NCI-H1048 (cell line): ENCODE measurements around the gene AFTPH.

Experiments
- DNase-seq: peaks from one replicate; lab custom pipeline; 2025; lab: John Stamatoyannopoulos, UW

The AFTPH gene

DNA sequence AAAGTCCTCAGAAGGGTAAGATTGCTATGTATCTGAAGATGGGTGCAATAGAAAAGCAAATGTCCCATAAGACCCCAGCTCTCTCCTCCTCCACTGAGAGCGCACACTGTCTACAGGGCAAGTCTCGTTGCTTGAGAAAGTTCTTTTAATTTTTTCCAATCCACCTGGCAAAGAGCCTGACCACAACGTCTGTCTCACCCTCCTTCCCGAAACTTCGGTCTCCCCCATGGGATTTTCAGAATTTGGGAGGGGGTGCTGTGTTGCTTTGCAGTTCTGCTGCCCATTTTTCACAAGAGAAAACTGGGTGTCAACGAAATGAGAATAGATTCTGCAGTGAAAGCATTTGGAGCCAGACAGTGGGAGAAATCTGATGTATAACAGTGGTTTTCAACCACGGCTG lies 89.1 kb downstream of the AFTPH start:
- no peak for DNase-seq

DNA sequence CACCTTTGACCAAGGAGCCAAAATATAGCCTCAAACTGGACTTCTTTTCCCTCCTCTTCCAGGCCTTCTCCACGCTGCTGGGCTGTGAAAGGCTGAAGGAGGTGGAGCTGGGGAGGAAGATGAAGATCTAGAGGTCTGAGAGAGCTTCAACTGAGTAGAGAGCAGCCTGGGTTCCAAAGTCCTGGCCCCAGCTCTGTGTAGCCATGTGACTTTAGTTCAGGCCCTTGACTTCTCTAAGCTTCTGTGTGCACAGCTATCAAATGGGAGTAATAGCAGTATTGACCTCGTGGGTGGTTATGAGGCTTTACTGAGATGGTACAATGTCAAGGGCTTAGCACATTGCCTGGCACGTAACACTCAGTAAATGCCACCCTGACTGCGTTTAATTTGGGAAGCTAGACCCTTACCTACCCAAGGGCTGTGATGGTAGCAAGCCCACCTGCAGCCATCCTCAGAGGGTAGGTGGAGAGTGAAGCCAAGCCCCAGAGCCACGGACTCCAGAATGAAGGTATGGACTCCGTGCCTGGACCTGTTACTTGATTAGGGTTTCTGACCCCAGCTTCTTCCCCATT lies 91.2 kb downstream of the AFTPH start:
- DNase-seq = no peak

GRCh38 chr2:64615844-64616536 lies 91.9 kb downstream of the AFTPH start:
- no peak for DNase-seq

DNA sequence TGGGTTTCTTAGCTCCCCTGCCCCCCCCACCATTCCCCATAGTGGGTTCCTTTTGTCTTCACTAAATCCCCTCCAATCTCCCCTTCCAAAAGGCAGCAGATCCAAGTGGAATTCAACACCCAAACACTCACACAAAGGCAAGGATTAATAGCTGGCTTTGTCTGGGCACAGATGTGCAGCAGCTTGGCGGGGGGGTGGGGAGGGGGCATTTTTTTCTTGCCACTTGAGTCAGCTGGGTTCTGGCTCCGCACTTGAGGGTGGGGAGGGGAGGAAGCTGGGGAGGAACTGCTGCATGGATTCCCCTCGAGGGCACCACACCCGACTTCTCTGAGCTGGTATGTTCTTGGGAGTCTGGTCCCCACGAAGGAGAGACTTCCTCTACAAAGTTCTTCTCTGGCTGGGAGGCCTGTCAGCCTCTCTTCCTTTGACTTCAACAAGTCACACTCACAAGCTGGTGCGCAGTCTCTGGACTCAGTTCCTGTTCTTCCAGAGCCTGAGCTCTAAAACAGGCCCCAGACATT lies 93.6 kb downstream of the AFTPH start:
- DNase-seq = no peak

GRCh38 chr2:64620661-64621060 lies 96.5 kb downstream of the AFTPH start:
- no peak for DNase-seq

DNA sequence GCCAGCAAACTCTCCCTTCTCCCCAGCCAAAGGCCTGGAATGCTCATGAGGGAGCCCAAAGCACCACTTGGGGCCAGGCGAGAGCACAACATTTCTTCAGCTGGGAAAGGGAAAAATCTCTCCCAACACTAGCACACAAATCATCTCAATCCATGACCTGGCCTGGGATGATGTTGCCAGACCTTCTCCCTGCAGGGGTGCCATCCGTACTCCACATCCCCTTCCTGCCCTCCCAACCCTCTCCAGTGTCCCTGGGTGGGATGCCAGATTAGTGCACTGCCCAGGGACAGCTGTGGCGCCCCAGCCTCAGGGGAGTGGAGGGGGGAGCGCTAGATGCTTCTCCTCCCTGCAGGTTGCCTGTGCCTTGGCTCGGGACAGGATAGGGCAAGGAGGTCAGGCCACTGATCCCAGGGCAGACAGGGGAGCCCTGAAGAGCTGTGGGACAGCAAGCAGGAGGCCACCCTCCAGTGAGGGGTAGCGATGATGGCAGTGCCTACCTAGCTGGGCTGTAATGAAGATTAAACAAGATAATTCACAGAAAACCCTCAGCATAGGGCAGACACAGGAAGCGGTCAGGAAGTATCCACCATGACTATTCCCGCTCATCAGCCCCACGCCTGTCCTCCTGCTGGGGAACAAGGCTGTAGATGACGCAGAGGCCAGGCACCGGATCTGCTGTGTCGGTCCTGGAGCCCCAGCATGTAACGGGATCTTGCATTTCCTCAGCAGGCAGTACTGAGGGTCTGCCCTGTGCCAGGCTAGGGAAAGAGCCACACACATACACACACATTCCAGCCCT lies 98.5 kb downstream of the AFTPH start:
- no peak for DNase-seq

- DNase-seq = no peak
Measured at GRCh38 chr2:64623242-64623850, 99.2 kb downstream of the AFTPH start.

DNA sequence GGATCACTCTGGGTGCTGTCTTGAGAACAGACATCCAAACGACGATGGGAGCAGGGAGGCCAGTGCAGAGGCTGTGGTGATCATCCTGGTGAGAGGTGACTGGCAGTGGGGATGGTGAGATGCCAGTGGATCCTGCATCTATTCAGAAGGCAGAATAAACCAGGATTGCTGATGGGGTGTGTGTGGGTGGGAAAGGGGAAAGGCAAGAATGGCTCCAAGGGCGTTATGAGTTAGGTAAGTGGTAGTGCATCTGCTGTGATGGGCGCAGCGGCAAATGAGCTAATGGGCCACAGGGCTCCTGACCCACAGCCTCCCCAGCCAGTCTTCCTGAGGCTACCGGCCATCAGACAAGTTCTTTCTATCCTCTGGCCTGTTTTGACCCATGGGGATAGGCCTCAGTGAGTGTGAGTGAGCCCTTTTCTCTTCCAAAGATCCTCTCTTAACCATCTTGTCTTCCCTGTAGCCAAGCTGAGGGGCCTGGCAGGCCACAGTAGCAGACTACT lies 100.0 kb downstream of the AFTPH start:
- no peak for DNase-seq

- DNase-seq = no peak
Measured at GRCh38 chr2:64624862-64625261, 100.7 kb downstream of the AFTPH start.

- DNase-seq = no peak
Measured at GRCh38 chr2:64625299-64626145, 101.4 kb downstream of the AFTPH start.

DNA sequence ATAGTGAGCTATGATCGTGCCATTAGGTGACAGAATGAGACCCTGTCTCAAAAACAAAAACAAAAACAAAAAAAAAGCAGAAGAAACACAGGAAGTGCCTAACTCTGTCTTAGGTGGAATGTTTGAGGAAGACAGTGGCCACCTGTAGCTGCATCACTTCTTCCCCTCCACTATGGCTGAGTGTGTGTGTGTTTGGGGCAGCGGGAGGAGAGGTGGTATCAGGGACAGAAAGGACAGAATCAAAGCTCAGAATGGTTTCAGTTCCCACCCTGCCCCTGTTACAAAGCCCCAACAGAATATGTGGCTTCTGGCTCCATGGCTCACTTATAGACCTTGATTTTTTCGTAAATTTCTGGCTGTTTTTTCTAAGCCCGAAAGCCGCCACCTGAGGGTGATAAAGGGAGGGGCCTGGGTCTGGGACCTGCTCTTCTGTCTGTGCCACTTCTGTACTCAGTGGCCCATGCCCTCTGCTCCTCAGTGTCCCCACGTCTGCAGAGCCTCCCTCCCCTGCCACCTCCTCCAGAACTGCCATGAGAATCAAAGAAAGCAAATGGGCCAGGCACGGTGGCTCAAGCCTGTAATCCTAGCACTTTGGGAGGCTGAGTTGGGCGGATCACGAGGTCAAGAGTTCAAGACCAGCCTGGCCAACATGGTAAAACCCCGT lies 102.2 kb downstream of the AFTPH start:
- DNase-seq = no peak

DNA sequence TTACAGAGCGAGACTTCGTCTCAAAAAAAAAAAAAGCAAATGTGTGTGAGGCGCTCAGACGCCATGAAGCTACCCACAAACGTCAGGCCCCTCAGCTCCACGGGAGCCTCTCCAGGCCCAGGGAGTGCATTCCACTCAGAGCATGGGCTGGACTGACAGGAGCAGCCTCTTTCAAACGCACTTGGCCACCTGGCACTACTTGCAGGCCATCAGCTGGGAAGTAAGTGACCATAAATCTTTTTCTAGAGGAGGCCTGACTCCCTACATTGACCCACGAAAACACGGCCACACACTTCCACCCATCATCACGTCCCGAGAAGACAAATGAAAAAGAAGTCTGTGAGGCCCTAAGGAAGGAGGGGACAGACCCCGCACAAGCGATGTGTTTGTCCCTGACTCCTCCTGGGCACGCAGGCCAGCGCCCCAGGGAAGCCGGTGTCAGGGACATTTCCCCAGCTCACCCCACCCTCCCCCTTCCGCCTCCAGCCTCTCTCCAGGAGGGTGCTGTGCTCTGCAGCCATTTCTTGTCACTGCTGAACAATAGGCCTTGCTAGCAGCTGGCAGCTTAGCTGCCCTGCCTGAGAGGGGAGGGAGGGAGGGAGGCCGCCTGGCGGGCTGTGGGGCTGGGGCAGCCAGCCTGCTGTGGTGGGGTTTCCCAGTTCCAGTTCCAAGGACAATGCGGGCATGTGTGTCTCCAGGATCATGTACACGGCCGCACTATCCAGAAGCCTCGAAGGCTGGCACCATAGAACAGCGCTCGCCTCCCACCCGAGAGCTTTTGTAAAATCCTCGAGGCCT lies 103.0 kb downstream of the AFTPH start:
- no peak for DNase-seq

- no peak for DNase-seq
Measured at GRCh38 chr2:64627860-64628841, 104.0 kb downstream of the AFTPH start.

DNA sequence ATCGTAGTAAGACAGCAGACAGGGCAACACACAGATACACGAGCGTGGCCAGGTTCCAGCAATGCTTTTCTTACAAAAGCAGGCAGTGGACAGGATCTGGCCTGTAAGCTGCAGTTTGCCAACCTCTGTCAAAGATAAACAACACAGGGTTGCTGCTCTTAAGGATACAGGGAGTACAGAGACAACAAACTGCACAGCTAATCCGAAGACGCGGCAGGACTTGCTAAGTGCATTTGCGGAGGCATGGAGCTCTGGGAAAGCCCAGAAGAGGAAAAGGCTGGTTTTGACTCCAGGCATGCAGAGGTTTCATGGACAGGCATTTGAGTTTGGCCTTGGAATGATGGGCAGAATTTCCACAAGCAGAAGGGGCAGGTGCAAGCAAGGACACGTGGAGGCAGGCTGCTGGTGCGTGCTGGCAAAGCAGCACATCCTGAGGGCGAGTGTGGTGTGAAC lies 105.2 kb downstream of the AFTPH start:
- DNase-seq = no peak

DNA sequence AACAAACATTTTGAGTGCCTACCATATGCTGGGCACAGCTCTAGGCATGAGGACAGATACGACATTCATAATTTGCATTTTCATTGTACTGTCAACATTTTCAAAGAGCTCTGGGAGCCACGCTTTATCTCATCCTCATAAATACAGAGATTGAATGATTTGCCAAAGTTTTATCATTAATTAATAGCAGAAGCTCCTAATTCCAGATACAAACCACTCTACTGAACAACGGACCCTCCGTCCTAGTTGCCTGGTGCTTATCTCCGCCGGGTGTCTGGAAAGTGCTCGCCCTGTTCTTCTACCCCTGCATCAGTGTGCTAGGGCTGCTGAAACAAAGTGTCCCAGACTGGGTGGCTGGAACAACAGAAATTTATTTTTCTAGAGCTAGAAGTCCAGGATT lies 105.7 kb downstream of the AFTPH start:
- DNase-seq = no peak

DNA sequence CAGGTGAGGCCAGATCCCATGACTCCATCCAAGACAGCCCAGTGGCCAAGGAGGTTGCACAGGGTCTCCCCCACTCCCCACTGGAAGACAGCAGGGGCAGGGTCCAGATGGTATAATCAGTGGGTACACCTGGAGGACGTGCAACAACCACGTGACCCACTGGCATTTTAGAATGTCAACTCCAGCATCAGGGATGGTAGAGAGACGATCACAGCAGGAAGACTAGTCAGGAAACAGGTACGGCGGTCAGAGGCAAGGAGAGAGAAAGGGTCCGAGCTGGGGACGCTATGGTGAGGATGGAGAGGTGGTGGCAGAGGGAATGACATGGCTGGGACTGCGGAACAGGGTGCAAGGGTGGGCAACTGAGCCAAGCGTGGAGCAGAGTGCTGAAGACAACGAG lies 106.6 kb downstream of the AFTPH start:
- DNase-seq = no peak

GRCh38 chr2:64631771-64632170 lies 107.6 kb downstream of the AFTPH start:
- no peak for DNase-seq
